CD4-positive, alpha-beta T cell treated with Interferon alpha-2 for 1 hour (primary cell): ENCODE measurements around the gene PTEN.

ENCODE experiments used
- DNase-seq, 2 donors: peaks; one replicate each; pipeline ENCODE4 v3.0.0-alpha.2; 2020 to 2022

PTEN gene

GRCh38 chr10:87925570-87925969 lies 62.1 kb downstream of the PTEN start:
- no peak for DNase-seq

DNA sequence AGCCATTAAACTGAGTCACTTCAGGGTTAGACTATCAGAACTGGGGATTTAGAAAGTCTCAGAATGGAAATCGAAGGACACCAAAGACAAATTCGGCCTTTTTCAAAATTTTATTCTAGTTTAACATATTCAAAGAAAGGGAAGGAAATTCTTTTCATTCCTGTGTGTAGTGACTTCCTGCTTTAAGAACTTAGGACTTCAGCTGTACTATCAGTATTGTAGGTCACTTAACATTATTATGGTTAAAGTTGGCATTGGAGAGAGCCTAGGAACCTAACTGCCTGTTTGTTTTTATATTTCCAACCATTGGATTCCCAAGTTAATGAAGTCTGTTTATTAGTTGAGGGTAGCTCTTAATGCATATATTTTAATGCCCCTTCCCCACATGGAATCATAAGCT lies 63.7 kb downstream of the PTEN start:
- DNase-seq, result no peak

- no peak for DNase-seq
Measured at GRCh38 chr10:87928996-87929395, 65.6 kb downstream of the PTEN start.

- no peak for DNase-seq
Measured at GRCh38 chr10:87930141-87930540, 66.7 kb downstream of the PTEN start.

DNA sequence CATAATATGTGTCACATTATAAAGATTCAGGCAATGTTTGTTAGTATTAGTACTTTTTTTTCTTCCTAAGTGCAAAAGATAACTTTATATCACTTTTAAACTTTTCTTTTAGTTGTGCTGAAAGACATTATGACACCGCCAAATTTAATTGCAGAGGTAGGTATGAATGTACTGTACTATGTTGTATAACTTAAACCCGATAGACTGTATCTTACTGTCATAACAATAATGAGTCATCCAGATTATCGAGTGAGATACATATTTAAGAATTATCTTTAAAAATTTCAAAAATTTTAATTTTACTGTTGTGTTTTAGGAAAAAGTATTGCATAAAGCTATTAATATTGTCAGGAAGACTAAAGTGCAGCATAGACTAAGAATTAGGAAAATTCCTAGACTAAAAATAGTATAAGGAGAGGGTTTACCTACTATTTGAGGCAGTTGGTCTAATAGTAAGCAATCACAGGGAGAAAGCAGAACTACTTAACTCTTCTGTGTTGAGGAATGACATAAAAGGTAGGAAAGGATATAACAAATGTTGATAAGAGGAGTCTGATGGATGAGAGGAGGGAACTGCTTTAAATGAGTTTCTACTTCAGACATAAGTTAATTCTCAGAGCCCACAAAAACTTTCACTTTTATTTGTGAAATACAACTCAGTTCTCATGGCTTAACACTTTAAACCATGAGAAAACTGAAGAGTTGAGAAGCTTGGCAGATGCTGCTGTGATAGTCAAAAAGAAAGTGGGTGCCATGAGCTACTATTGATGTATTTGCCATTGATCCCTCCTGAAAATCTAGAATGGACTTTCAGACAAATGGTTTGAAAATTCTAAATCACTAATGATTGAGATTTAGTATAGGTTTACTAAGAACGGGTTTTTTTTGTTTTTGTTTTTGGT lies 67.8 kb downstream of the PTEN start:
- no peak for DNase-seq

DNA sequence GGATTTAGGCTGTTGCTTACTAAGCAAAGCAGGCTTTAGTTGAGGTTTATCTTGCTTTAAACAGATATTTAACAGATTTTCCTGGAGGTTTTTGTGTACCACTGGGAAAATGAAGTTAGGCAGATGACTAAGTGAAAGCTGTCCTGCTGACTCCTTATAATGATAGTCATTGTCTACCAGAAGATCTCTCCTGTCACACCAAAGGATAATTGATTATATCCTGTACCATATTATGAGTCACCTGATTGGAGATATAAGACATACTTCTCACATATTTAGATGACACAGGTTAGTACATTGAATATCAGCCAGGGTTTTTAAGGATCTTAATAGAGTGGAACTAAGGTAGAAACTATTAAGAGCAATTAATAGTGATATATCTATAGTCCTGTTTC lies 68.4 kb downstream of the PTEN start:
- DNase-seq, result no peak

- DNase-seq, result no peak
Measured at GRCh38 chr10:87935290-87936141, 72.1 kb downstream of the PTEN start.

- no peak for DNase-seq
Measured at GRCh38 chr10:87940210-87940609, 76.8 kb downstream of the PTEN start.

DNA sequence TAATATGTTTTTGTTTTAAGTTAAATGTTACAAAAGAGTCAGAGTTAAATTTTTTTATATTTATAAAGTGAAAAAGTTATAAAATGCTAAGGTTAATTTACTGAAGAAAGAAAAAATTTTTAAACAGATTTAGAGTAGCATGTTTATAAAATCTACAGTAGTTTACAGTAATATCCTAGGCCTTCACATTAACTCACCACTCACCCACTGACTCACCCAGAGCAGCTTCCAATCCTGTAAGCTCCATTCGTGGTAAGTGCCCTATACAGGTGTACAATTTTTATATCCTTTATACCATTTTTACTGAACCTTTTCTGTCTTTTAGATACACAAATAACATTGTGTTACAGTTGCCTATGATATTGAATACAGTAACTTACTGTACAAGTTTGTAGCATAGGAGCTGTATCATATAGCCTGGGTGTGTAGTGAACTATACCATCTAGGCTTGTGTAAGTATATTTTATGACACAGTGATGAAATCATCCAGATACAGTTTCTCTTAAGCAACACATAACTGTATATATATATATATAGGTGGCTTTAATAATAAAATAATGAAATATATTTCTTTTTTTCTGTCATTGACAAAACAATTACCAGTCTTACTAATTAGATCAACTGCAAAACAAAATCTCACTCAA lies 79.6 kb downstream of the PTEN start:
- DNase-seq, result no peak

DNA sequence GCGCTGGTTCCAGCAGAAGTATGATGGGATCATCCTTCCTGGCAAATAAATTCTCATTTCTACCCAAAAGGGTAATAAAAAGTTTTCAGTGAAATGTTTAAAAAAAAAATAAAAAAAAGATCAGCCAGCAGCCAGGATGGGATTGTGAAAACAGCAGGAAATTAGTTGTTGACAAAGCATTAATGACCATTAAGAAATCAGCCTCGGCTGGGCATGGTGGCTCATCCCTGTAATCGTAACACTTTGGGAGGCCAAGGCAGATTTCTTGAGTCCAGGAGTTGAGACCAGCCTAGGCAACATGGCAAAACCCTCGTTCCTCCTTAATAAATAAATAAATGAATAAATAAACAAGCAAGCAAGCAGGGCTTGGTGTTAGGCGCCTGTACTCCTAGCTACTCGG lies 82.6 kb downstream of the PTEN start:
- no peak for DNase-seq

DNA sequence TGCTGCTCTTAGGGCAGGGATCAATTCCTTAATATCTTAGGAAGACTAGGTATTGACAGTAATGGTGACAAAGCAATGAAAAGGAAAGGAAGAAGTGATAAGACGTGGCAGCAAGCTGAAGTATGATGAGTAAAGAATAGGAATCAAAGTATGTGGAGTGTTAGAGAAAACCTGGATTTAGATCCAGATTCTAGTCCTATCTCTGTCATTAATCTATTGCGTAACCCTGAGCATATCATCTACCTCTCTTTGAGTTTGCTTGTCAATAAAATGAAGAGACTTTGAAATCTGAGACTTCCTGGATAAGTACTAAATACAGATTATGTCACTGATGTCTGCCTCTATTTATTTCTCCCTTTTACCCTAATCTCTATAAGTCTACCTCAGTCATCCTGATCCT lies 89.2 kb downstream of the PTEN start:
- DNase-seq, result no peak

DNA sequence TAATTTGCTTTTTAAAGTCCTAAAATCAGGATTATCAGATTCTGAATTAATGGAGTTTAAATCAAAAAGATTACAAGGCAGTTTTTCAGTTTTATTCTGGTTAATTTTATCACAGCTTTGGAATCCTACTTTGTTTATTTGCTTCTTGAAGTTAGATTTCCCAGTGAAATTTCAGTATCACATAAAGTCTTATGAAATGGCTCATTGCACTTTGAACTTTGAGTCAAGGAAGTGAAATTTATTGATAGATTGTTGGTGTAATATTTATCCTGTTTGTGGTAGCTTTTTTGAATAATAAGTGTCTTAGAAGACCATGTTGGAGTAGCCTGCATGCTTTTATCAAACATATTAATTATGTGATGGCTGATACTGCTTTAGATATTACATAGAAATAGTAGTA lies 92.6 kb downstream of the PTEN start:
- DNase-seq, result no peak

- no peak for DNase-seq
Measured at GRCh38 chr10:87957702-87958101, 94.3 kb downstream of the PTEN start.

DNA sequence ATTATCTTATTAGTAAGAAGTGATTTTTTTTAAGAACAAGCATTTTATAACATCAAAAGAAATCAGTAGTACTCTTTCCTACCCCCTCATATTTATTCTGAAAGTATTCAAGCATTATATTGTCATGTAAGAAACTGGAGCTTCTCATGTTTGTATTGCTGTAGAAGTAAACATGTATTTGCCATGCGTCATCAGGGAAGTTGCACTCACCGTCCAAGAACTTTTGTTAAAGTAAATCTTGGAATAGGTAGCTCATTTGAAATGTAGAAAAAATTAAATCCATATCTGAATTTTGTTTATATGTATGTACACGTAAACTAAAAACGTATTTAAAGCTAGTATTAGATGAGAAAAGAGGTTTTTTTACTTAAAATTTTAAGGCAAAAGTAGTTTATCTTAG lies 96.8 kb downstream of the PTEN start:
- DNase-seq, result no peak

- DNase-seq, result no peak
Measured at GRCh38 chr10:87961314-87961713, 97.9 kb downstream of the PTEN start.

- no peak for DNase-seq
Measured at GRCh38 chr10:87966459-87966858, 103.0 kb downstream of the PTEN start.

DNA sequence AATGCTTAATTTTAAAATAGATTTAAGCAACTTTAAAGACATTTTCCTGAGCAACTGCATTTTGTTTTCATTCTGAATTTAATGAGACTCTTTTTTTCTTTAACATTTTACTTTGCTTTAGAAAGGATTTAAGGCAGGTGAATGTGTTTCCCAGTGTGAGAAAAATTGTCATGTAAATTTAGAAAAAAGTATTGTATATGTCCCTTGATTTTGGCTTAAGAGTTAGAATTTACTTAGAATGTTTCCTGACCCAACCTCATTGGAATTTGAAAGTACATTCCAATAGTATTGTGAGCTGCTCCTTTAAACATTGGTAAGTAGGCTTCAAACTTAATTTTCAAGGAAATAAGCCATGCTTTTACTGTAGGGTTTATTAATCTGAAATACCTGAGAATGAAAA lies 110.2 kb downstream of the PTEN start:
- DNase-seq, result no peak

DNA sequence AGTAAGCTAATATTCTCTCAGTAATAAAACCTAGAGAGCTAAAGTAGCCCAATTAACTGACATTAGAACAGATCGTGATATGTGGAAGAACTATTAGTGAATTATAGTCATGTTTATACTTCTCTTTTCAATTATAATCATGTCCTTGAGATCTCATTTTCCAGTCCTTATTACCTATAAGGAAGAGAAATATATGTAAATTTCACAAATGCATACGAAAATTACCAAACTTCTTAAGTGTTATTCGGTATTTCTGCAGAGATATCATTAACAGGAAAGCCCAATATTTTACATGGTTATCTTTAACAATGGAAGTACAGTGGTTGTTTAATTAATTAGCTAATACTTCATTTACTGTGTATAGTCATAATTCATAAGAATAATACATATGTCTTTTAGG lies 110.7 kb downstream of the PTEN start:
- DNase-seq, result no peak

GRCh38 chr10:87974769-87975168 lies 111.3 kb downstream of the PTEN start:
- no peak for DNase-seq

- no peak for DNase-seq
Measured at GRCh38 chr10:87976101-87976743, 112.8 kb downstream of the PTEN start.

- no peak for DNase-seq
Measured at GRCh38 chr10:87978166-87978565, 114.7 kb downstream of the PTEN start.

DNA sequence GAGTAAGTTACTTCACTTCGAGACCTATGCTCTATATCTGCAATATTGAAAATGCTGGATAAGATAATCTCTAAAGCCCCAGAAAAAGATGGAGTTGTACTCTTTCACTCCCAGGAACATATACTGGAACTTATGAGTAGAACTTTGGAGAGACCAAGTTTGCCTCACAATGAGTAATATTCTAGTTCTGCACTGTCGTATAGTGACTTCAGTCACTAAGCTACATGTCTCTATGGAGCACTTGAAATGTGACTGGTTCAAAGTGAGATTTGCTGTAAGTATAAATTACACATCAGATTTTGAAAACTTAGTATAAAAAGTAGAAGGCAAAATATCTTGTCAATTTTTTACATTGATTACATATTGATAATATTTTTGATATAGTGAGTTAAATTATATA lies 116.4 kb downstream of the PTEN start:
- no peak for DNase-seq

- no peak for DNase-seq
Measured at GRCh38 chr10:87983716-87984115, 120.3 kb downstream of the PTEN start.
